K562 (cell line): ENCODE measurements around the gene RPUSD2. TPM values are rescaled to one million over a fixed set of nuclear protein-coding genes. Genes with fewer than 3 reads are reported as not detected.

Experiments used
- CBFA2T2 ChIP-seq: fragments of 450-650 bp; conservative IDR thresholded peaks from 2 replicates; pipeline ENCODE4 v1.6.1; 2017; ENCODE audit warnings: mild to moderate bottlenecking
- GABPB2 ChIP-seq: fragments of 250-450 bp; sonication (Bioruptor Pico); conservative IDR thresholded peaks from 2 replicates; pipeline ENCODE4 v1.5.1; 2021; ENCODE audit warnings: mild to moderate bottlenecking
- ZNF785 ChIP-seq: fragments of 250-450 bp; sonication (Bioruptor Pico); IDR thresholded peaks from 2 replicates; pipeline ENCODE4 v1.4.0; 2020; ENCODE audit warnings: mild to moderate bottlenecking
- polyA plus RNA-seq, 8 experiments: library from polyadenylated mRNA; depleted of rRNA in 4 of 8; stranded (reverse) in 5 of 8; unstranded in 3 of 8; fragments of >200 nt; fragmentation: Nextera tagmentation in 2 of 8; fragmentation: Illumina TruSeq in 1 of 8; extraction: Ambion mirVana in 2 of 8; extraction: Trizol in 1 of 8; gene quantifications; 2 replicates each; pipeline versions ENCODE4 v1.2.1 to v1.2.3, GENCODE V29; 2011 to 2014; ENCODE audit warnings: inconsistent platforms in 1 of 8, missing spikeins in 1 of 8
- total RNA-seq, 7 experiments: library from RNA; depleted of rRNA in 6 of 7; stranded (reverse); fragments of >200 nt in 6 of 7; fragmentation: Illumina TruSeq in 2 of 7; extraction: Trizol in 2 of 7; gene quantifications; 2 replicates each; pipeline versions ENCODE4 v1.2.1 to v1.2.3, GENCODE V29; 2011 to 2021; ENCODE audit warnings: low replicate concordance in 1 of 7
- TF ChIP-seq, protein P1 (sequence below): sonication (generic); formaldehyde crosslinking; IDR thresholded peaks from 2 replicates; pipeline ENCODE4 v1.8.0; 2022; ENCODE audit warnings: mild to moderate bottlenecking, missing genetic modification reagents
- TF ChIP-seq, protein P2 (sequence below): fragments of 450-650 bp; IDR thresholded peaks from 2 replicates; pipeline ENCODE4 v1.6.1; 2018; ENCODE audit not compliant: partially characterized antibody

RPUSD2 gene
- total and polyA plus RNA-seq, 9 of the 15 experiments (the other 6 are each of a cell fraction or from before 2014, with no cell fraction given) = 3.7 to 30.2 (median 14.3) TPM

DNA sequence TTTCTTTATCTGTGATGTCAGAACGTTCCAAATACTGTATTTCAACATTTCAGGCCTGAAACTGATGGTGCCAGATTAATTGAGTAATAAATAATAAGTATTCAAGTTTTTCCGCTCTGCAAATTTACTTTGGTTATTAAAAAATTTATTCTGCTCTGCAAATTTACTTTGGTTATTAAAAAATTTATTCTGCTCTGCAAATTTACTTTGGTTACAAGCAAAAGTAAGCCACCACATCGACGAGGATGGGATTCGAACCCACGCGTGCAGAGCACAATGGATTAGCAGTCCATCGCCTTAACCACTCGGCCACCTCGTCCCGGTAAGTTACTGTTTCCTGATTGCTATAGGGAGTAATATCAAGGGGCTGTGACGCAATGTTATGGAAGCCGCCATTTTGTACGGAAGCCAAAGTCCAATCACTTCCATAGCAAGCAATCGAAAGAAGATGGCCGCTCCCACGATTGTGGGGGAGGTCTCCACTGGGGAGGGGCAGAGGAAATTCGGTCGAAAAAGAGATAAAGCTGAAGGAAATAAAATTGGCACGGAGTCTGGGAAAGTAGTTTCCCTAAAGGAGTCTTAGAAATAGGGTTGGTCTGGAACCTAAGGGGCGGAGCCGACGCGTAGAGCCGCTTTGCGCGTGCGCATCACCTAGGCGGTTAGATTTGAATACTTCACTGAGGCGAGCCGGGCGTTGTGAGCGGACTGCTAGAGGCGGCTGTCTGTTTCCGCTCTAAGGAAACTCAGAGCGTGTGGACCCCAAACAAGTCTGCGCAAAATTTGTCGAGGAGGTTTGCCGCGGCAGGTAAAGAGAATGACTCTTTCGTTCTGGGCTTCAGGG is 24.7 kb downstream of the RPUSD2 start, which contains the start of gene KNL1 (continued):
- TF ChIP-seq, protein P1, sequence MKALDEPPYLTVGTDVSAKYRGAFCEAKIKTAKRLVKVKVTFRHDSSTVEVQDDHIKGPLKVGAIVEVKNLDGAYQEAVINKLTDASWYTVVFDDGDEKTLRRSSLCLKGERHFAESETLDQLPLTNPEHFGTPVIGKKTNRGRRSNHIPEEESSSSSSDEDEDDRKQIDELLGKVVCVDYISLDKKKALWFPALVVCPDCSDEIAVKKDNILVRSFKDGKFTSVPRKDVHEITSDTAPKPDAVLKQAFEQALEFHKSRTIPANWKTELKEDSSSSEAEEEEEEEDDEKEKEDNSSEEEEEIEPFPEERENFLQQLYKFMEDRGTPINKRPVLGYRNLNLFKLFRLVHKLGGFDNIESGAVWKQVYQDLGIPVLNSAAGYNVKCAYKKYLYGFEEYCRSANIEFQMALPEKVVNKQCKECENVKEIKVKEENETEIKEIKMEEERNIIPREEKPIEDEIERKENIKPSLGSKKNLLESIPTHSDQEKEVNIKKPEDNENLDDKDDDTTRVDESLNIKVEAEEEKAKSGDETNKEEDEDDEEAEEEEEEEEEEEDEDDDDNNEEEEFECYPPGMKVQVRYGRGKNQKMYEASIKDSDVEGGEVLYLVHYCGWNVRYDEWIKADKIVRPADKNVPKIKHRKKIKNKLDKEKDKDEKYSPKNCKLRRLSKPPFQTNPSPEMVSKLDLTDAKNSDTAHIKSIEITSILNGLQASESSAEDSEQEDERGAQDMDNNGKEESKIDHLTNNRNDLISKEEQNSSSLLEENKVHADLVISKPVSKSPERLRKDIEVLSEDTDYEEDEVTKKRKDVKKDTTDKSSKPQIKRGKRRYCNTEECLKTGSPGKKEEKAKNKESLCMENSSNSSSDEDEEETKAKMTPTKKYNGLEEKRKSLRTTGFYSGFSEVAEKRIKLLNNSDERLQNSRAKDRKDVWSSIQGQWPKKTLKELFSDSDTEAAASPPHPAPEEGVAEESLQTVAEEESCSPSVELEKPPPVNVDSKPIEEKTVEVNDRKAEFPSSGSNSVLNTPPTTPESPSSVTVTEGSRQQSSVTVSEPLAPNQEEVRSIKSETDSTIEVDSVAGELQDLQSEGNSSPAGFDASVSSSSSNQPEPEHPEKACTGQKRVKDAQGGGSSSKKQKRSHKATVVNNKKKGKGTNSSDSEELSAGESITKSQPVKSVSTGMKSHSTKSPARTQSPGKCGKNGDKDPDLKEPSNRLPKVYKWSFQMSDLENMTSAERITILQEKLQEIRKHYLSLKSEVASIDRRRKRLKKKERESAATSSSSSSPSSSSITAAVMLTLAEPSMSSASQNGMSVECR (CRISPR knock-in tag) = no peak; the same call in none of the 2 replicates
- TF ChIP-seq CBFA2T2 (no peak), GABPB2 (no peak), ZNF785 (CRISPR knock-in tag) (no peak)
- TF ChIP-seq, protein P2, sequence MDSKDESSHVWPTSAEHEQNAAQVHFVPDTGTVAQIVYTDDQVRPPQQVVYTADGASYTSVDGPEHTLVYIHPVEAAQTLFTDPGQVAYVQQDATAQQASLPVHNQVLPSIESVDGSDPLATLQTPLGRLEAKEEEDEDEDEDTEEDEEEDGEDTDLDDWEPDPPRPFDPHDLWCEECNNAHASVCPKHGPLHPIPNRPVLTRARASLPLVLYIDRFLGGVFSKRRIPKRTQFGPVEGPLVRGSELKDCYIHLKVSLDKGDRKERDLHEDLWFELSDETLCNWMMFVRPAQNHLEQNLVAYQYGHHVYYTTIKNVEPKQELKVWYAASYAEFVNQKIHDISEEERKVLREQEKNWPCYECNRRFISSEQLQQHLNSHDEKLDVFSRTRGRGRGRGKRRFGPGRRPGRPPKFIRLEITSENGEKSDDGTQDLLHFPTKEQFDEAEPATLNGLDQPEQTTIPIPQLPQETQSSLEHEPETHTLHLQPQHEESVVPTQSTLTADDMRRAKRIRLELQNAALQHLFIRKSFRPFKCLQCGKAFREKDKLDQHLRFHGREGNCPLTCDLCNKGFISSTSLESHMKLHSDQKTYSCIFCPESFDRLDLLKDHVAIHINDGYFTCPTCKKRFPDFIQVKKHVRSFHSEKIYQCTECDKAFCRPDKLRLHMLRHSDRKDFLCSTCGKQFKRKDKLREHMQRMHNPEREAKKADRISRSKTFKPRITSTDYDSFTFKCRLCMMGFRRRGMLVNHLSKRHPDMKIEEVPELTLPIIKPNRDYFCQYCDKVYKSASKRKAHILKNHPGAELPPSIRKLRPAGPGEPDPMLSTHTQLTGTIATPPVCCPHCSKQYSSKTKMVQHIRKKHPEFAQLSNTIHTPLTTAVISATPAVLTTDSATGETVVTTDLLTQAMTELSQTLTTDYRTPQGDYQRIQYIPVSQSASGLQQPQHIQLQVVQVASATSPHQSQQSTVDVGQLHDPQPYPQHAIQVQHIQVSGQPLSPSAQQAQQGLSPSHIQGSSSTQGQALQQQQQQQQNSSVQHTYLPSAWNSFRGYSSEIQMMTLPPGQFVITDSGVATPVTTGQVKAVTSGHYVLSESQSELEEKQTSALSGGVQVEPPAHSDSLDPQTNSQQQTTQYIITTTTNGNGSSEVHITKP = peak; percentile 7
